ENCODE measurements around the gene B4GAT1. TPM values are rescaled to one million over a fixed set of nuclear protein-coding genes. Genes with fewer than 3 reads are reported as not detected.
"Not testable (repeated sequence)": the region's sequence is repeated elsewhere in the genome, so short reads cannot be mapped to it uniquely, and the experiment has no call there.

Gene B4GAT1
- total and polyA plus RNA-seq, 4 donors, result 12.0 to 20.8 (median 17.6) TPM

DNA sequence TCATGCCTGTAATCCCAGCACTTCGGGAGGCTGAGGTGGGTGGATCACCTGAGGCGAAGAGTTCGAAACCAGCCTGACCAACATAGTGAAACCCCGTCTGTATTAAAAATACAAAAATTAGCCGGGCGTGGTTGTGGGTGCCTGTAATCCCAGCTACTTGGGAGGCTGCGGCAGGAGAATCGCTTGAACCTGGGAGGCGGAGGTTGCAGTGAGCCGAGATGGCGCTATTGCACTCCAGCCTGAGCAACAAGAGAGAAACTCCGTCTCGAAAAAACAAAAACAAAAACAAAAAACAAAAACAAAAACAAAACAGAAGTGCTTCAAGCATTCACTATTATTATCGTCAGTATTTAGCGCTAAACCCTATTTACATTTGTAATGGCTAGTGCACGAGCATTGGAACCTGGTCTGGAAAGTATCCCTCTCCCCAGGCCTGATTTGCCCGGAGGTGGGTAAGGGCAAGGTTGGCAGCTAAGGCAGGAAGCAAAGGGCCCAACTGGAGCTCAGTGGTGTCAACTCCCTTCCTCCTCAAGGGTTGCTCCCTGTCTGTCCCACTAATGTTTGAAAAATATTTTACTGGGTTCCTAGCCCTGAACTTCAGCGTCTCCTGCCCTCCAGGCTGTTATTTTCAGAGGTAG is 36.5 kb downstream of the B4GAT1 start:
- H3K4me3 ChIP-seq (ENCODE audit: low read depth in 1 of 3, low read length in 3 of 3); H3K9me3 ChIP-seq (ENCODE audit: control insufficient read depth in 4 of 4, low read length in 3 of 4); H3K9ac ChIP-seq (ENCODE audit: low read depth in 1 of 2, low read length in 2 of 2); H3K36me3 ChIP-seq (ENCODE audit: control insufficient read depth in 4 of 4, insufficient read depth in 3 of 4, low read depth in 1 of 4, low read length in 3 of 4); H3K27ac ChIP-seq (ENCODE audit: low read depth in 1 of 2, low read length in 2 of 2); DNase-seq (ENCODE audit: low spot score); H3K27me3 ChIP-seq (ENCODE audit: control insufficient read depth in 4 of 4, insufficient read depth in 4 of 4, low read length in 3 of 4): not testable (repeated sequence)
- H3K4me1 ChIP-seq (ENCODE audit: control insufficient read depth in 4 of 4, insufficient read depth in 4 of 4, low read length in 3 of 4), result peaks cover 0 to 12% (median 5%) of the 10 kb centered on the region in 4 donors
- 92% methylated on average over 18 of the region's 18 CpGs for WGBS

GRCh38 chr11:66310324-66310723 is 37.1 kb downstream of the B4GAT1 start:
- DNase-seq (ENCODE audit: low spot score), result no peak
- TF ChIP-seq EGR1 (IDR thresholded peaks at IDR 0.05; ENCODE audit: low read depth in 2 of 2), result no peak
- TF ChIP-seq HNF4G (IDR thresholded peaks at IDR 0.05), result no peak
- TF ChIP-seq YY1 (IDR thresholded peaks at IDR 0.05), result no peak
- TF ChIP-seq, protein P1, sequence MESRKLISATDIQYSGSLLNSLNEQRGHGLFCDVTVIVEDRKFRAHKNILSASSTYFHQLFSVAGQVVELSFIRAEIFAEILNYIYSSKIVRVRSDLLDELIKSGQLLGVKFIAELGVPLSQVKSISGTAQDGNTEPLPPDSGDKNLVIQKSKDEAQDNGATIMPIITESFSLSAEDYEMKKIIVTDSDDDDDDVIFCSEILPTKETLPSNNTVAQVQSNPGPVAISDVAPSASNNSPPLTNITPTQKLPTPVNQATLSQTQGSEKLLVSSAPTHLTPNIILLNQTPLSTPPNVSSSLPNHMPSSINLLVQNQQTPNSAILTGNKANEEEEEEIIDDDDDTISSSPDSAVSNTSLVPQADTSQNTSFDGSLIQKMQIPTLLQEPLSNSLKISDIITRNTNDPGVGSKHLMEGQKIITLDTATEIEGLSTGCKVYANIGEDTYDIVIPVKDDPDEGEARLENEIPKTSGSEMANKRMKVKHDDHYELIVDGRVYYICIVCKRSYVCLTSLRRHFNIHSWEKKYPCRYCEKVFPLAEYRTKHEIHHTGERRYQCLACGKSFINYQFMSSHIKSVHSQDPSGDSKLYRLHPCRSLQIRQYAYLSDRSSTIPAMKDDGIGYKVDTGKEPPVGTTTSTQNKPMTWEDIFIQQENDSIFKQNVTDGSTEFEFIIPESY (IDR thresholded peaks at IDR 0.05), result no peak
- no peak for TF ChIP-seq HNF4A (conservative IDR thresholded peaks at IDR 0.05)
- TF ChIP-seq FOXA1 (IDR thresholded peaks at IDR 0.05), result no peak
- TF ChIP-seq JUND (IDR thresholded peaks at IDR 0.05), result no peak
- no peak for TF ChIP-seq SP1 (IDR thresholded peaks at IDR 0.05)
- TF ChIP-seq NR2F2 (IDR thresholded peaks at IDR 0.05), result no peak
- no peak for TF ChIP-seq RAD21 (IDR thresholded peaks at IDR 0.05)
- no peak for TF ChIP-seq REST (IDR thresholded peaks at IDR 0.05)
- no peak for TF ChIP-seq GABPA (IDR thresholded peaks at IDR 0.05 in 1 of 2, conservative IDR thresholded peaks at IDR 0.05 in 1 of 2)
- TF ChIP-seq, protein P2, sequence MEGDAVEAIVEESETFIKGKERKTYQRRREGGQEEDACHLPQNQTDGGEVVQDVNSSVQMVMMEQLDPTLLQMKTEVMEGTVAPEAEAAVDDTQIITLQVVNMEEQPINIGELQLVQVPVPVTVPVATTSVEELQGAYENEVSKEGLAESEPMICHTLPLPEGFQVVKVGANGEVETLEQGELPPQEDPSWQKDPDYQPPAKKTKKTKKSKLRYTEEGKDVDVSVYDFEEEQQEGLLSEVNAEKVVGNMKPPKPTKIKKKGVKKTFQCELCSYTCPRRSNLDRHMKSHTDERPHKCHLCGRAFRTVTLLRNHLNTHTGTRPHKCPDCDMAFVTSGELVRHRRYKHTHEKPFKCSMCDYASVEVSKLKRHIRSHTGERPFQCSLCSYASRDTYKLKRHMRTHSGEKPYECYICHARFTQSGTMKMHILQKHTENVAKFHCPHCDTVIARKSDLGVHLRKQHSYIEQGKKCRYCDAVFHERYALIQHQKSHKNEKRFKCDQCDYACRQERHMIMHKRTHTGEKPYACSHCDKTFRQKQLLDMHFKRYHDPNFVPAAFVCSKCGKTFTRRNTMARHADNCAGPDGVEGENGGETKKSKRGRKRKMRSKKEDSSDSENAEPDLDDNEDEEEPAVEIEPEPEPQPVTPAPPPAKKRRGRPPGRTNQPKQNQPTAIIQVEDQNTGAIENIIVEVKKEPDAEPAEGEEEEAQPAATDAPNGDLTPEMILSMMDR (IDR thresholded peaks at IDR 0.05; ENCODE audit: low read depth, low read length, missing input control), result no peak
- TF ChIP-seq MAX (IDR thresholded peaks at IDR 0.05), result no peak
- no peak for TF ChIP-seq TAF1 (conservative IDR thresholded peaks at IDR 0.05)

More at GRCh38 chr11:66310324-66310723, 37.1 kb downstream of the B4GAT1 start:
- Histone ChIP-seq H3K36me3 (ENCODE audit: control insufficient read depth in 4 of 4, insufficient read depth in 3 of 4, low read depth in 1 of 4, low read length in 3 of 4) (no peaks in the 10 kb centered on the region), H3K27ac (ENCODE audit: low read depth in 1 of 2, low read length in 2 of 2) (no peak overlapping the region), H3K9ac (ENCODE audit: low read depth in 1 of 2, low read length in 2 of 2) (no peak overlapping the region), H3K9me3 (ENCODE audit: control insufficient read depth in 4 of 4, low read length in 3 of 4) (no peaks in the 10 kb centered on the region), H3K27me3 (ENCODE audit: control insufficient read depth in 4 of 4, insufficient read depth in 4 of 4, low read length in 3 of 4) (no peaks in the 10 kb centered on the region), H3K4me3 (ENCODE audit: low read depth in 1 of 3, low read length in 3 of 3) (no peak overlapping the region), H3K4me1 (ENCODE audit: control insufficient read depth in 4 of 4, insufficient read depth in 4 of 4, low read length in 3 of 4) (peaks cover 0 to 12% (median 5%) of the 10 kb centered on the region in 4 donors)
- WGBS, result 81% methylated on average over 8 of the region's 8 CpGs

All from liver (tissue), 9 donors.